GOT3 (cell line): ENCODE results near the gene DYSF.
"Not testable (repeated sequence)": the region's sequence is repeated elsewhere in the genome, so short reads cannot be mapped to it uniquely, and the experiment has no call there.

Experiments used
- DNase-seq: peaks from one replicate; lab custom pipeline; 2025; ENCODE audit warnings: mixed read lengths; lab: John Stamatoyannopoulos, UW

Gene DYSF

GRCh38 chr2:71472019-71472418 lies 18.7 kb downstream of the DYSF start:
- DNase-seq, result no peak

GRCh38 chr2:71473346-71474031 lies 20.1 kb downstream of the DYSF start:
- no peak for DNase-seq

GRCh38 chr2:71474116-71474743 lies 20.9 kb downstream of the DYSF start:
- no peak for DNase-seq

GRCh38 chr2:71474744-71475397 lies 21.5 kb downstream of the DYSF start:
- no peak for DNase-seq

GRCh38 chr2:71476495-71476894 lies 23.1 kb downstream of the DYSF start:
- DNase-seq, result no peak

GRCh38 chr2:71477231-71477691 lies 23.9 kb downstream of the DYSF start:
- no peak for DNase-seq

GRCh38 chr2:71478806-71479205 lies 25.4 kb downstream of the DYSF start:
- no peak for DNase-seq

- no peak for DNase-seq
Observed at GRCh38 chr2:71479261-71479660, 25.9 kb downstream of the DYSF start.

- no peak for DNase-seq
Observed at GRCh38 chr2:71481111-71481510, 27.8 kb downstream of the DYSF start.

GRCh38 chr2:71482055-71482454 lies 28.7 kb downstream of the DYSF start:
- no peak for DNase-seq

GRCh38 chr2:71483246-71483645 lies 29.9 kb downstream of the DYSF start:
- no peak for DNase-seq

- DNase-seq, result no peak
Observed at GRCh38 chr2:71484354-71484753, 31.0 kb downstream of the DYSF start.

- DNase-seq, result no peak
Observed at GRCh38 chr2:71486881-71487640, 33.7 kb downstream of the DYSF start.

GRCh38 chr2:71491551-71491950 lies 38.2 kb downstream of the DYSF start:
- not testable (repeated sequence) for DNase-seq

- no peak for DNase-seq
Observed at GRCh38 chr2:71492112-71492511, 38.8 kb downstream of the DYSF start.

GRCh38 chr2:71494091-71494490 lies 40.7 kb downstream of the DYSF start:
- DNase-seq, result no peak

GRCh38 chr2:71494523-71495155 lies 41.3 kb downstream of the DYSF start:
- DNase-seq, result no peak

GRCh38 chr2:71496156-71496770 lies 42.9 kb downstream of the DYSF start:
- no peak for DNase-seq

- DNase-seq, result no peak
Observed at GRCh38 chr2:71498261-71498701, 44.9 kb downstream of the DYSF start.

GRCh38 chr2:71499691-71500090 lies 46.3 kb downstream of the DYSF start:
- DNase-seq, result no peak

GRCh38 chr2:71500426-71501079 lies 47.2 kb downstream of the DYSF start:
- no peak for DNase-seq
